GM12865 (cell line): ENCODE results near the gene SV2C.
A peak's percentile ranks its signal among the peaks of the same experiment; 100 is the strongest.

Source experiments
- DNase-seq: peaks from one replicate; pipeline ENCODE4 v3.0.0; 2010; ENCODE audit warnings: low read depth
- H3K4me3 ChIP-seq: 2 replicates; pipeline ENCODE4 v1.5.1; 2011; ENCODE audit warnings: mild to moderate bottlenecking, low read depth, low read length, control low read depth
- CTCF ChIP-seq: IDR thresholded peaks from 2 replicates; pipeline ENCODE4 v1.5.1; 2011; ENCODE audit warnings: low read length, control low read depth, low read depth, inconsistent platforms; ENCODE audit not compliant: insufficient read depth; ENCODE audit errors: missing control alignments

Gene SV2C

GRCh38 chr5:76162335-76162734 lies 79.2 kb downstream of the SV2C start:
- DNase-seq, result no peak
- no peak overlapping the region for H3K4me3 ChIP-seq
- TF ChIP-seq CTCF, result no peak

GRCh38 chr5:76163111-76163628 lies 80.0 kb downstream of the SV2C start:
- no peak for TF ChIP-seq CTCF
- DNase-seq, result no peak
- H3K4me3 ChIP-seq, result no peak overlapping the region

- no peak for TF ChIP-seq CTCF
- no peak overlapping the region for H3K4me3 ChIP-seq
- DNase-seq, result no peak
Measured at GRCh38 chr5:76165029-76165428, 81.8 kb downstream of the SV2C start.

- H3K4me3 ChIP-seq, result no peak overlapping the region
- no peak for DNase-seq
- no peak for TF ChIP-seq CTCF
Measured at GRCh38 chr5:76165711-76166374, 82.7 kb downstream of the SV2C start.

- no peak for TF ChIP-seq CTCF
- H3K4me3 ChIP-seq, result no peak overlapping the region
- DNase-seq, result peak; percentile 12
Measured at GRCh38 chr5:76166886-76167576, 83.8 kb downstream of the SV2C start.

- no peak overlapping the region for H3K4me3 ChIP-seq
- no peak for DNase-seq
- TF ChIP-seq CTCF, result no peak
Measured at GRCh38 chr5:76169146-76169905, 86.1 kb downstream of the SV2C start.
